Measurements from ENCODE around the gene MVD. TPM values are rescaled to one million over a fixed set of nuclear protein-coding genes. Genes with fewer than 3 reads are reported as not detected.

MVD gene
- total and polyA plus RNA-seq, 2 of the 13 experiments (the other 11 are each of a cell fraction or from before 2014, with no cell fraction given): 28.1 to 187 TPM

DNA sequence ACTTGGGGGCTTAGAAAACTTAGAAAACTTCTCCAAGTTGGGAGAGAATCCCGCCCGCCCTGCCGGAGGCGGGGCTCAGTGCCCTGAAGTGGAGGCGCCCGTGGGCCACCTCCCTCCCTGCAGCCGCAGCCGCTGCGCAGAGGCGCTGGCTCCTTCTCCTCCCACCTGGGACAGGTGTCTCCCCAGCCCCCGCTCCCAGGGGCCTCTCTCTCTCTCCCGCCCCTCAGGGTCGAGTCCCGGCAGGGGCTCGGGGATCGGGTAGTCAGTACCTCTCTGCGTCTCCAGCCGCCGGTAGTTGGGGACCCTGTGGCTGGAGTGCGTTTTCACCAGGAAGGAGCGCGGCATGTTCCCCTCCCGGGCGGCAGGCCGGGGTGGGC, 23.2 kb upstream of the MVD start (continued):
- TF ChIP-seq, protein P1, sequence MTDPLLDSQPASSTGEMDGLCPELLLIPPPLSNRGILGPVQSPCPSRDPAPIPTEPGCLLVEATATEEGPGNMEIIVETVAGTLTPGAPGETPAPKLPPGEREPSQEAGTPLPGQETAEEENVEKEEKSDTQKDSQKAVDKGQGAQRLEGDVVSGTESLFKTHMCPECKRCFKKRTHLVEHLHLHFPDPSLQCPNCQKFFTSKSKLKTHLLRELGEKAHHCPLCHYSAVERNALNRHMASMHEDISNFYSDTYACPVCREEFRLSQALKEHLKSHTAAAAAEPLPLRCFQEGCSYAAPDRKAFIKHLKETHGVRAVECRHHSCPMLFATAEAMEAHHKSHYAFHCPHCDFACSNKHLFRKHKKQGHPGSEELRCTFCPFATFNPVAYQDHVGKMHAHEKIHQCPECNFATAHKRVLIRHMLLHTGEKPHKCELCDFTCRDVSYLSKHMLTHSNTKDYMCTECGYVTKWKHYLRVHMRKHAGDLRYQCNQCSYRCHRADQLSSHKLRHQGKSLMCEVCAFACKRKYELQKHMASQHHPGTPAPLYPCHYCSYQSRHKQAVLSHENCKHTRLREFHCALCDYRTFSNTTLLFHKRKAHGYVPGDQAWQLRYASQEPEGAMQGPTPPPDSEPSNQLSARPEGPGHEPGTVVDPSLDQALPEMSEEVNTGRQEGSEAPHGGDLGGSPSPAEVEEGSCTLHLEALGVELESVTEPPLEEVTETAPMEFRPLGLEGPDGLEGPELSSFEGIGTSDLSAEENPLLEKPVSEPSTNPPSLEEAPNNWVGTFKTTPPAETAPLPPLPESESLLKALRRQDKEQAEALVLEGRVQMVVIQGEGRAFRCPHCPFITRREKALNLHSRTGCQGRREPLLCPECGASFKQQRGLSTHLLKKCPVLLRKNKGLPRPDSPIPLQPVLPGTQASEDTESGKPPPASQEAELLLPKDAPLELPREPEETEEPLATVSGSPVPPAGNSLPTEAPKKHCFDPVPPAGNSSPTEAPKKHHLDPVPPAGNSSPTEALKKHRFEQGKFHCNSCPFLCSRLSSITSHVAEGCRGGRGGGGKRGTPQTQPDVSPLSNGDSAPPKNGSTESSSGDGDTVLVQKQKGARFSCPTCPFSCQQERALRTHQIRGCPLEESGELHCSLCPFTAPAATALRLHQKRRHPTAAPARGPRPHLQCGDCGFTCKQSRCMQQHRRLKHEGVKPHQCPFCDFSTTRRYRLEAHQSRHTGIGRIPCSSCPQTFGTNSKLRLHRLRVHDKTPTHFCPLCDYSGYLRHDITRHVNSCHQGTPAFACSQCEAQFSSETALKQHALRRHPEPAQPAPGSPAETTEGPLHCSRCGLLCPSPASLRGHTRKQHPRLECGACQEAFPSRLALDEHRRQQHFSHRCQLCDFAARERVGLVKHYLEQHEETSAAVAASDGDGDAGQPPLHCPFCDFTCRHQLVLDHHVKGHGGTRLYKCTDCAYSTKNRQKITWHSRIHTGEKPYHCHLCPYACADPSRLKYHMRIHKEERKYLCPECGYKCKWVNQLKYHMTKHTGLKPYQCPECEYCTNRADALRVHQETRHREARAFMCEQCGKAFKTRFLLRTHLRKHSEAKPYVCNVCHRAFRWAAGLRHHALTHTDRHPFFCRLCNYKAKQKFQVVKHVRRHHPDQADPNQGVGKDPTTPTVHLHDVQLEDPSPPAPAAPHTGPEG (CRISPR knock-in tag; IDR thresholded peaks at IDR 0.05): no peak
- TF ChIP-seq GATA4 (IDR thresholded peaks at IDR 0.05; ENCODE audit: borderline replicate concordance, low read depth): no peak
- TF ChIP-seq ARHGAP35 (CRISPR knock-in tag; IDR thresholded peaks at IDR 0.05; ENCODE audit: borderline replicate concordance): no peak
- TF ChIP-seq, protein P2, sequence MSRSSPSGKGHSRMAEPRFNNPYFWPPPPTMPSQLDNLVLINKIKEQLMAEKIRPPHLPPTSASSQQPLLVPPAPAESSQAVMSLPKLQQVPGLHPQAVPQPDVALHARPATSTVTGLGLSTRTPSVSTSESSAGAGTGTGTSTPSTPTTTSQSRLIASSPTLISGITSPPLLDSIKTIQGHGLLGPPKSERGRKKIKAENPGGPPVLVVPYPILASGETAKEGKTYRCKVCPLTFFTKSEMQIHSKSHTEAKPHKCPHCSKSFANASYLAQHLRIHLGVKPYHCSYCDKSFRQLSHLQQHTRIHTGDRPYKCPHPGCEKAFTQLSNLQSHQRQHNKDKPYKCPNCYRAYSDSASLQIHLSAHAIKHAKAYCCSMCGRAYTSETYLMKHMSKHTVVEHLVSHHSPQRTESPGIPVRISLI (CRISPR knock-in tag; IDR thresholded peaks at IDR 0.05; ENCODE audit: borderline replicate concordance): no peak
- TF ChIP-seq KLF9 (CRISPR knock-in tag; IDR thresholded peaks at IDR 0.05; ENCODE audit: low read depth): 0 out of 2 replicates have a peak, but pooled peaks have one; percentile 23
- TF ChIP-seq, protein P3, sequence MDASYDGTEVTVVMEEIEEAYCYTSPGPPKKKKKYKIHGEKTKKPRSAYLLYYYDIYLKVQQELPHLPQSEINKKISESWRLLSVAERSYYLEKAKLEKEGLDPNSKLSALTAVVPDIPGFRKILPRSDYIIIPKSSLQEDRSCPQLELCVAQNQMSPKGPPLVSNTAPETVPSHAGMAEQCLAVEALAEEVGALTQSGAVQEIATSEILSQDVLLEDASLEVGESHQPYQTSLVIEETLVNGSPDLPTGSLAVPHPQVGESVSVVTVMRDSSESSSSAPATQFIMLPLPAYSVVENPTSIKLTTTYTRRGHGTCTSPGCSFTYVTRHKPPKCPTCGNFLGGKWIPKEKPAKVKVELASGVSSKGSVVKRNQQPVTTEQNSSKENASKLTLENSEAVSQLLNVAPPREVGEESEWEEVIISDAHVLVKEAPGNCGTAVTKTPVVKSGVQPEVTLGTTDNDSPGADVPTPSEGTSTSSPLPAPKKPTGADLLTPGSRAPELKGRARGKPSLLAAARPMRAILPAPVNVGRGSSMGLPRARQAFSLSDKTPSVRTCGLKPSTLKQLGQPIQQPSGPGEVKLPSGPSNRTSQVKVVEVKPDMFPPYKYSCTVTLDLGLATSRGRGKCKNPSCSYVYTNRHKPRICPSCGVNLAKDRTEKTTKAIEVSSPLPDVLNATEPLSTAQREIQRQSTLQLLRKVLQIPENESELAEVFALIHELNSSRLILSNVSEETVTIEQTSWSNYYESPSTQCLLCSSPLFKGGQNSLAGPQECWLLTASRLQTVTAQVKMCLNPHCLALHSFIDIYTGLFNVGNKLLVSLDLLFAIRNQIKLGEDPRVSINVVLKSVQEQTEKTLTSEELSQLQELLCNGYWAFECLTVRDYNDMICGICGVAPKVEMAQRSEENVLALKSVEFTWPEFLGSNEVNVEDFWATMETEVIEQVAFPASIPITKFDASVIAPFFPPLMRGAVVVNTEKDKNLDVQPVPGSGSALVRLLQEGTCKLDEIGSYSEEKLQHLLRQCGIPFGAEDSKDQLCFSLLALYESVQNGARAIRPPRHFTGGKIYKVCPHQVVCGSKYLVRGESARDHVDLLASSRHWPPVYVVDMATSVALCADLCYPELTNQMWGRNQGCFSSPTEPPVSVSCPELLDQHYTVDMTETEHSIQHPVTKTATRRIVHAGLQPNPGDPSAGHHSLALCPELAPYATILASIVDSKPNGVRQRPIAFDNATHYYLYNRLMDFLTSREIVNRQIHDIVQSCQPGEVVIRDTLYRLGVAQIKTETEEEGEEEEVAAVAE (CRISPR knock-in tag; IDR thresholded peaks at IDR 0.05; ENCODE audit: borderline replicate concordance): no peak
- no peak for TF ChIP-seq ZNF274 (CRISPR knock-in tag; IDR thresholded peaks at IDR 0.05)
- TF ChIP-seq TRIM24 (CRISPR knock-in tag; IDR thresholded peaks at IDR 0.05): no peak
- TF ChIP-seq, protein P4, sequence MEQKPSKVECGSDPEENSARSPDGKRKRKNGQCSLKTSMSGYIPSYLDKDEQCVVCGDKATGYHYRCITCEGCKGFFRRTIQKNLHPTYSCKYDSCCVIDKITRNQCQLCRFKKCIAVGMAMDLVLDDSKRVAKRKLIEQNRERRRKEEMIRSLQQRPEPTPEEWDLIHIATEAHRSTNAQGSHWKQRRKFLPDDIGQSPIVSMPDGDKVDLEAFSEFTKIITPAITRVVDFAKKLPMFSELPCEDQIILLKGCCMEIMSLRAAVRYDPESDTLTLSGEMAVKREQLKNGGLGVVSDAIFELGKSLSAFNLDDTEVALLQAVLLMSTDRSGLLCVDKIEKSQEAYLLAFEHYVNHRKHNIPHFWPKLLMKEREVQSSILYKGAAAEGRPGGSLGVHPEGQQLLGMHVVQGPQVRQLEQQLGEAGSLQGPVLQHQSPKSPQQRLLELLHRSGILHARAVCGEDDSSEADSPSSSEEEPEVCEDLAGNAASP (CRISPR knock-in tag; IDR thresholded peaks at IDR 0.05; ENCODE audit: borderline replicate concordance): no peak
- no peak for TF ChIP-seq STAG1 (CRISPR knock-in tag; IDR thresholded peaks at IDR 0.05)
- TF ChIP-seq, protein P5, sequence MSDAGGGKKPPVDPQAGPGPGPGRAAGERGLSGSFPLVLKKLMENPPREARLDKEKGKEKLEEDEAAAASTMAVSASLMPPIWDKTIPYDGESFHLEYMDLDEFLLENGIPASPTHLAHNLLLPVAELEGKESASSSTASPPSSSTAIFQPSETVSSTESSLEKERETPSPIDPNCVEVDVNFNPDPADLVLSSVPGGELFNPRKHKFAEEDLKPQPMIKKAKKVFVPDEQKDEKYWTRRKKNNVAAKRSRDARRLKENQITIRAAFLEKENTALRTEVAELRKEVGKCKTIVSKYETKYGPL (CRISPR knock-in tag; IDR thresholded peaks at IDR 0.05): no peak
- TF ChIP-seq ZNF180 (CRISPR knock-in tag; IDR thresholded peaks at IDR 0.05; ENCODE audit: borderline replicate concordance, low read depth): no peak
- no peak for TF ChIP-seq SRSF4 (IDR thresholded peaks at IDR 0.05; ENCODE audit: low read depth, low read length, poor library complexity, severe bottlenecking)
- no peak for TF ChIP-seq ZNF230 (CRISPR knock-in tag; IDR thresholded peaks at IDR 0.05)
- TF ChIP-seq, protein P6, sequence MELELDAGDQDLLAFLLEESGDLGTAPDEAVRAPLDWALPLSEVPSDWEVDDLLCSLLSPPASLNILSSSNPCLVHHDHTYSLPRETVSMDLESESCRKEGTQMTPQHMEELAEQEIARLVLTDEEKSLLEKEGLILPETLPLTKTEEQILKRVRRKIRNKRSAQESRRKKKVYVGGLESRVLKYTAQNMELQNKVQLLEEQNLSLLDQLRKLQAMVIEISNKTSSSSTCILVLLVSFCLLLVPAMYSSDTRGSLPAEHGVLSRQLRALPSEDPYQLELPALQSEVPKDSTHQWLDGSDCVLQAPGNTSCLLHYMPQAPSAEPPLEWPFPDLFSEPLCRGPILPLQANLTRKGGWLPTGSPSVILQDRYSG (CRISPR knock-in tag; IDR thresholded peaks at IDR 0.05): no peak

All from HepG2 (cell line).